ENCODE data around the gene PTPRN2.

Gene PTPRN2

GRCh38 chr7:157609932-157610640 is 977.5 kb downstream of the PTPRN2 start:
- Mint-ChIP-seq H3K36me3 (ENCODE audit: low read depth) (peaks cover 5% of the 10 kb centered on the region), H3K27me3 (ENCODE audit: low read depth, poor library complexity) (peaks cover 2% of the 10 kb centered on the region), H3K4me3 (no peak overlapping the region), H3K27ac (no peak overlapping the region), H3K9me3 (peaks cover 10% of the 10 kb centered on the region), H3K4me1 (peaks cover 42% of the 10 kb centered on the region)
- DNase-seq: no peak
- TF ChIP-seq, protein P1, sequence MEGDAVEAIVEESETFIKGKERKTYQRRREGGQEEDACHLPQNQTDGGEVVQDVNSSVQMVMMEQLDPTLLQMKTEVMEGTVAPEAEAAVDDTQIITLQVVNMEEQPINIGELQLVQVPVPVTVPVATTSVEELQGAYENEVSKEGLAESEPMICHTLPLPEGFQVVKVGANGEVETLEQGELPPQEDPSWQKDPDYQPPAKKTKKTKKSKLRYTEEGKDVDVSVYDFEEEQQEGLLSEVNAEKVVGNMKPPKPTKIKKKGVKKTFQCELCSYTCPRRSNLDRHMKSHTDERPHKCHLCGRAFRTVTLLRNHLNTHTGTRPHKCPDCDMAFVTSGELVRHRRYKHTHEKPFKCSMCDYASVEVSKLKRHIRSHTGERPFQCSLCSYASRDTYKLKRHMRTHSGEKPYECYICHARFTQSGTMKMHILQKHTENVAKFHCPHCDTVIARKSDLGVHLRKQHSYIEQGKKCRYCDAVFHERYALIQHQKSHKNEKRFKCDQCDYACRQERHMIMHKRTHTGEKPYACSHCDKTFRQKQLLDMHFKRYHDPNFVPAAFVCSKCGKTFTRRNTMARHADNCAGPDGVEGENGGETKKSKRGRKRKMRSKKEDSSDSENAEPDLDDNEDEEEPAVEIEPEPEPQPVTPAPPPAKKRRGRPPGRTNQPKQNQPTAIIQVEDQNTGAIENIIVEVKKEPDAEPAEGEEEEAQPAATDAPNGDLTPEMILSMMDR (IDR thresholded peaks at IDR 0.05): no peak

DNA sequence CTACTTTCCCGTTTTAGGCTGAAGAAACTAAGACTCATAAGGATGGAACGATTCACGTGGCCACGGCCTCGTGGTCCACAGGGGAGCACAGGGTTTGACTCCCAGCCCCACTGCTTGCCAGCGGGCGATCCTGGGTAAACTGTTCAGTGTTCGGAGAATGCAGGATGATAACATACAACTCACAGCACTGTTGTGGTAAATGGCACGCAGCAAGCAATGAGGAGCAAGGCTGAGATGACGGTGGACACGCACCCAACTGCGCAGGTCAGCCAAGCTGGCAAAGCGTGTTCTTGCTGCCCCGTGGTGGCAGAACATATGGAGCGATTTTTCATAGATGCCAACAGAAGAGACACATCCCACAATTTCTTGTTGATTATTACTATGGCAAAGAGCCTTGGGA is 978.1 kb downstream of the PTPRN2 start:
- TF ChIP-seq, protein P1 (IDR thresholded peaks at IDR 0.05): no peak
- Mint-ChIP-seq H3K27ac (no peak overlapping the region), H3K4me3 (no peak overlapping the region), H3K36me3 (ENCODE audit: low read depth) (peaks cover 5% of the 10 kb centered on the region), H3K27me3 (ENCODE audit: low read depth, poor library complexity) (peaks cover 2% of the 10 kb centered on the region), H3K4me1 (peaks cover 38% of the 10 kb centered on the region), H3K9me3 (peaks cover 10% of the 10 kb centered on the region)
- no peak for DNase-seq

DNA sequence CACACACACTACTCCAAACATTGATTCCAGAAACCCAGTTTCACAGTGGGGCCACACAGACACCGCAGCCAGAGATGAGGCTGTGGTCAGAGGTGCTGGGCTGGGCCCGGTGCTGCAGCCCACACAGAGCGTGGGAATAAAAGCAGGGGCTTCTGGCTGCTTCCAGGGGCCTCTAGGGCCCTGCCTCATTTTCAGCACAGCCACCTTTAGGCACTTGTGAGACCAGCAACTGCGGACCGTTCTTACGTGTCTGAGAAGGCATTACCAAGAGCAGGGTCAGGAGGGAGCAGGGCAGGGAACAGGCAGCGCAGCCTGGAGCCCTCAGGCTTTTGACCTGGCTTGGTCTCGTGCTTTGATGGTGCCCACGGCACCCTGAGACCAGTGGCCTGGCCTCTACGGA is 980.4 kb downstream of the PTPRN2 start:
- Mint-ChIP-seq H3K27me3 (ENCODE audit: low read depth, poor library complexity) (peaks cover 2% of the 10 kb centered on the region), H3K27ac (no peak overlapping the region), H3K9me3 (peaks cover 7% of the 10 kb centered on the region), H3K4me3 (no peak overlapping the region), H3K36me3 (ENCODE audit: low read depth) (peaks cover 2% of the 10 kb centered on the region), H3K4me1 (peaks cover 31% of the 10 kb centered on the region)
- TF ChIP-seq, protein P1 (IDR thresholded peaks at IDR 0.05): no peak
- no peak for DNase-seq

- H3K36me3 Mint-ChIP-seq (ENCODE audit: low read depth): no peaks in the 10 kb centered on the region
- peaks cover 2% of the 10 kb centered on the region for H3K27me3 Mint-ChIP-seq (ENCODE audit: low read depth, poor library complexity)
- no peak for DNase-seq
- no peak overlapping the region for H3K4me3 Mint-ChIP-seq
- H3K27ac Mint-ChIP-seq: no peak overlapping the region
- no peaks in the 10 kb centered on the region for H3K9me3 Mint-ChIP-seq
- TF ChIP-seq, protein P1 (IDR thresholded peaks at IDR 0.05): no peak
- peaks cover 23% of the 10 kb centered on the region for H3K4me1 Mint-ChIP-seq
Observed at GRCh38 chr7:157606140-157606539, 981.5 kb downstream of the PTPRN2 start.

- TF ChIP-seq, protein P1 (IDR thresholded peaks at IDR 0.05): no peak
- H3K9me3 Mint-ChIP-seq: no peaks in the 10 kb centered on the region
- no peak for DNase-seq
Observed at GRCh38 chr7:157605638-157606037, 982.0 kb downstream of the PTPRN2 start.

More at GRCh38 chr7:157605638-157606037, 982.0 kb downstream of the PTPRN2 start:
- peaks cover 18% of the 10 kb centered on the region for H3K4me1 Mint-ChIP-seq
- H3K27me3 Mint-ChIP-seq (ENCODE audit: low read depth, poor library complexity): peaks cover 2% of the 10 kb centered on the region
- H3K4me3 Mint-ChIP-seq: no peak overlapping the region
- H3K36me3 Mint-ChIP-seq (ENCODE audit: low read depth): no peaks in the 10 kb centered on the region
- no peak overlapping the region for H3K27ac Mint-ChIP-seq

Data from nephron progenitor cell (in vitro differentiated cells).